ENCODE results near the gene EVA1B. TPM values are rescaled to one million over a fixed set of nuclear protein-coding genes. Genes with fewer than 3 reads are reported as not detected.

Gene EVA1B
- total RNA-seq, 2 donors from 2014 or later, result 24.6 to 45.8 TPM

- H3K4me1 ChIP-seq, result peaks cover 0 to 30% of the 10 kb centered on the region in 2 donors
- no peaks in the 10 kb centered on the region for H3K9me3 ChIP-seq
- no peak for DNase-seq (ENCODE audit: low spot score)
- no peak for TF ChIP-seq CTCF (IDR thresholded peaks at IDR 0.05)
- no peak overlapping the region for H3K27ac ChIP-seq
- no peaks in the 10 kb centered on the region for H3K27me3 ChIP-seq
- H3K36me3 ChIP-seq, result peaks cover 14% of the 10 kb centered on the region
- no peak overlapping the region for H3K4me3 ChIP-seq
Observed at GRCh38 chr1:36337830-36338229, 14.4 kb upstream of the EVA1B start.

GRCh38 chr1:36330940-36331339 is 7.5 kb upstream of the EVA1B start:
- TF ChIP-seq CTCF (IDR thresholded peaks at IDR 0.05), result no peak

GRCh38 chr1:36329817-36330216 is 6.4 kb upstream of the EVA1B start:
- no peaks in the 10 kb centered on the region for H3K9me3 ChIP-seq
- no peaks in the 10 kb centered on the region for H3K36me3 ChIP-seq
- peaks cover 0 to 11% of the 10 kb centered on the region in 2 donors for H3K4me1 ChIP-seq
- TF ChIP-seq CTCF (IDR thresholded peaks at IDR 0.05), result no peak
- H3K4me3 ChIP-seq, result no peak overlapping the region
- no peak for DNase-seq (ENCODE audit: low spot score)
- no peak overlapping the region for H3K27ac ChIP-seq
- no peaks in the 10 kb centered on the region for H3K27me3 ChIP-seq

More at GRCh38 chr1:36330940-36331339, 7.5 kb upstream of the EVA1B start:
- DNase-seq (ENCODE audit: low spot score), result no peak
- Histone ChIP-seq H3K36me3 (no peaks in the 10 kb centered on the region), H3K4me1 (peaks cover 0 to 11% of the 10 kb centered on the region in 2 donors), H3K4me3 (no peak overlapping the region), H3K27ac (no peak overlapping the region), H3K9me3 (no peaks in the 10 kb centered on the region), H3K27me3 (no peaks in the 10 kb centered on the region)

- Histone ChIP-seq H3K27me3 (no peaks in the 10 kb centered on the region), H3K4me1 (peaks cover 0 to 21% of the 10 kb centered on the region in 2 donors), H3K27ac (no peak overlapping the region), H3K4me3 (no peak overlapping the region), H3K9me3 (no peaks in the 10 kb centered on the region), H3K36me3 (no peaks in the 10 kb centered on the region)
- DNase-seq (ENCODE audit: low spot score), result peak; percentile 72
- no peak for TF ChIP-seq CTCF (IDR thresholded peaks at IDR 0.05)
Observed at GRCh38 chr1:36328713-36329112, 5.3 kb upstream of the EVA1B start.

GRCh38 chr1:36328088-36328480 is 4.6 kb upstream of the EVA1B start:
- no peaks in the 10 kb centered on the region for H3K36me3 ChIP-seq
- no peak for TF ChIP-seq CTCF (IDR thresholded peaks at IDR 0.05)
- H3K27ac ChIP-seq, result no peak overlapping the region
- H3K9me3 ChIP-seq, result no peaks in the 10 kb centered on the region
- no peak overlapping the region for H3K4me3 ChIP-seq
- peaks cover 0 to 22% of the 10 kb centered on the region in 2 donors for H3K4me1 ChIP-seq
- no peak for DNase-seq (ENCODE audit: low spot score)
- no peaks in the 10 kb centered on the region for H3K27me3 ChIP-seq

GRCh38 chr1:36327421-36328087 is 4.1 kb upstream of the EVA1B start:
- Histone ChIP-seq H3K27me3 (no peaks in the 10 kb centered on the region), H3K36me3 (no peaks in the 10 kb centered on the region), H3K4me1 (peaks cover 0 to 27% of the 10 kb centered on the region in 2 donors), H3K27ac (no peak overlapping the region), H3K9me3 (no peaks in the 10 kb centered on the region), H3K4me3 (no peak overlapping the region)
- TF ChIP-seq CTCF (IDR thresholded peaks at IDR 0.05), result no peak
- no peak for DNase-seq (ENCODE audit: low spot score)

Measured in right atrium auricular region (tissue), 2 donors.